NCI-H2029 (cell line): ENCODE data around the gene HID1.

Source experiments
- DNase-seq: peaks from one replicate; lab custom pipeline; 2025; lab: John Stamatoyannopoulos, UW

Gene HID1

GRCh38 chr17:74964988-74965622, 7.5 kb downstream of the HID1 start:
- no peak for DNase-seq

- no peak for DNase-seq
Observed at GRCh38 chr17:74964246-74964761, 8.3 kb downstream of the HID1 start.

DNA sequence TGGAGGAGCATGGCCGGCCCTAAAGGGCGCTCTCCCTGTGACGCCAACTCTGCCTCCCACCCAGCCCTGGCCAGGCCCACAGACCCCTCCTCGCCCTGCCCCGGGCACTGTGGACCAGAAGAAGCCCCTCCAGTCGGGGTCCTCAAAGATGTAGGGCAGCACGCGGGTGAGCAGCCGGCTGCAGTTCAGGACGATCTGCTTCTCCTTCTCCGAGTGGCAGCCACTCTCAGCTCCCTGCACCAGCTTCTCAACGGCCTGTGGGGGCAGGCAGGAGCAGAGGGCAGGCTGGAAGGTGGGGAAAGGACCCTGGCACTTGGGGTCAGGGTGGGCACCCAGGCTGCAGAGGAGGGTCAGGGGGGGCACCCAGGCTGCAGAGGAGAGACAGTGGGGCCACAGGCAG, 8.9 kb downstream of the HID1 start:
- no peak for DNase-seq

- no peak for DNase-seq
Observed at GRCh38 chr17:74962622-74963394, 9.8 kb downstream of the HID1 start.

- peak; percentile 75 for DNase-seq
Observed at GRCh38 chr17:74961657-74962350, 10.8 kb downstream of the HID1 start.

DNA sequence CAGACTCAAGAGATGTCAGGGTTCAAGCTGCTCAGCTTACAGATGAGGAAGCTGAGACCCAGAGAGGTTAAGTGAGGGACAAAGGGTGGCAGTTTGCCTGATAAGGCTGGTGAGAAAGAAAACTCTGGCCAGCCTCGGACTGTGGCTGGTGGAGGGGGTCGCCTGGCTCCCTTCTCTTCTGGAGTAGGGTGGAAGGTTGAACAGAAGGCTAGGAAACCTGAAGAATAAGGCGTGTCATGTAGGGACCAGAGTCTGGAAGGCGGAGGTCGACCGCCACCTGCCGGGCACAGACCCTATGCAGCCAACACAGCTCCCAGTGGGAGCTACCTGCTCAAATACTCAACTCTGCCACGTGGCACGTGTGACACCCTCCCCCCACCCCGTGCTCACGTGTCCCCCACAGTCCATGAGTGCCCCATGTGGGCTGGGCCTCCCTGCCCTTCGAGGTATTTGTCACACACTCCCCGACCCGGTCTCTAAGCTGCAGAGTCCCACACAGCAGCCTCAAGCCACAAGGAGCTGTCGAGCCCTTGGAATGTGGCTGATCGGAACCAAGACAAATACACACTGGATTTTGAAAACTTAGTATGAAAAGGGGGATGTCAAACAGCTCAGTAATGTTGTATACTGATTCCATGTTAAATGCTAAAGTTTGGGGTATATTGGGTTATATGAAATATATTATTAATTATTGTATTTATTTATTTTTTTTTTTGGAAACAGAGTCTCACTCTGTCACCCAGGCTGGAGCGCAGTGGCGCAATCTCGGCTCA, 11.8 kb downstream of the HID1 start:
- DNase-seq, result no peak

GRCh38 chr17:74959826-74960515, 12.6 kb downstream of the HID1 start:
- DNase-seq, result no peak

GRCh38 chr17:74957935-74958740, 14.4 kb downstream of the HID1 start:
- peak; percentile 5 for DNase-seq

GRCh38 chr17:74956093-74956492, 16.5 kb downstream of the HID1 start:
- DNase-seq, result no peak

DNA sequence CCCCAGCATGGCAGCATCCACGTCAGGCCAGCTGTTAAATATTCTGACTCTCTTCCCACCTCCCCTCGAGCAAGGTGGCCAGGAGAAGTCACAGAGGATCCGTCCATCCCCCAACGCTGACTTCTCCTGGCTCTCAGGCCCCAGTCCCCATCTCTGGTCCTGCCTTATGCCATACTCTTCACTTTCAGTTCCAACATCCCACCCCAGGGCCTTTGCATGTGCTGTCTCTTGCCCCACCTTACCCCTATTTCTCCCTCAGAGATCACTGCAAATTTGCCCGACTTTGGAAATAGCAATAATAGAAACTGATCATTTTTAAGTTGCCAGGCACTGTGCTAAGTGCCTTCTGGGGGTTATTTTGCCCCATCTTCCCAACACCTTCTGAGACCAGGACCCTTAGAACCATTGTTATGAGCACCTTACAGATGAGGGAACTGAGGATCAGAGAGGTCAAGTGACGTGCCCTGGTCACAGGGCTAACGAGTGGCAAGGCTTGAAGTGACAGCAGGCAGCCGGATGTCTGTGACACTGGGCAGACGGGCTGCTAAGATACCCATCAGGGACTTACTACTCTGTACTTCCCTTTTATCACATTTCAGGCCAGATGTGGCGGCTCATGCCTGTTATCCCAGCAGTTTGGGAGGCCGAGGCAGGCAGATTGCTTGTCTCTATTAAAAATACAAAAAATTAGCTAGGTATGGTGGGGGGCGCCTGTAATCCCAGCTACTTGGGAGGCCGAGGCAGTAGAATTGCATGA, 17.7 kb downstream of the HID1 start:
- no peak for DNase-seq

GRCh38 chr17:74954115-74954514, 18.4 kb downstream of the HID1 start:
- no peak for DNase-seq

DNA sequence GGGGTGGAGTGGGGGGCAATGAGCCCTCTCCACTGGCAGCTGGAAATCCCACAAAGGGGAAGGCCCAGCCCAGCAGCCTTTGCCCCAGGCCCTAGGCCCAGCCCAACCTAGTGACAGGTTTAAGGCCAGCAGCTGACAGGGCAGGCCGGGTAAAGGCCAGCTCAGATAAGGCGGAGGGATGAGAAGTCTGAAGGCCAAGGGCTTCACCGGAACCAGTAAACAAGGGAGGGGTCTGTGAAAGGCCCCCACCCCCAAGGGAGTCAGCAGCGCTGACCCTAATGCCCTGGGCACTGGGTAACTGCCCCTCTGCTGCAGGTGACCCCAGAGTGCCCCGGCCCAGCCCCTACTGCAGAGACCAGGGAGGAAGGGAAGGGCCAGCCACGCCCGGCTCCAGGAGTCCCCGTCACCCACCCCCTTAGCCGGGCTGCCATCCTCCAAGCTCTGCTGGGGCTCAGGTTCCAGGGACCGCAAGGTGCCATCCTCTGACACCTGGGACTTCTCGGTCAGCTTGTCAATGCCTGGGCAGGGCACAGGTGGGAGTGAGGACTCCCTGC, 19.3 kb downstream of the HID1 start:
- DNase-seq, result no peak

DNA sequence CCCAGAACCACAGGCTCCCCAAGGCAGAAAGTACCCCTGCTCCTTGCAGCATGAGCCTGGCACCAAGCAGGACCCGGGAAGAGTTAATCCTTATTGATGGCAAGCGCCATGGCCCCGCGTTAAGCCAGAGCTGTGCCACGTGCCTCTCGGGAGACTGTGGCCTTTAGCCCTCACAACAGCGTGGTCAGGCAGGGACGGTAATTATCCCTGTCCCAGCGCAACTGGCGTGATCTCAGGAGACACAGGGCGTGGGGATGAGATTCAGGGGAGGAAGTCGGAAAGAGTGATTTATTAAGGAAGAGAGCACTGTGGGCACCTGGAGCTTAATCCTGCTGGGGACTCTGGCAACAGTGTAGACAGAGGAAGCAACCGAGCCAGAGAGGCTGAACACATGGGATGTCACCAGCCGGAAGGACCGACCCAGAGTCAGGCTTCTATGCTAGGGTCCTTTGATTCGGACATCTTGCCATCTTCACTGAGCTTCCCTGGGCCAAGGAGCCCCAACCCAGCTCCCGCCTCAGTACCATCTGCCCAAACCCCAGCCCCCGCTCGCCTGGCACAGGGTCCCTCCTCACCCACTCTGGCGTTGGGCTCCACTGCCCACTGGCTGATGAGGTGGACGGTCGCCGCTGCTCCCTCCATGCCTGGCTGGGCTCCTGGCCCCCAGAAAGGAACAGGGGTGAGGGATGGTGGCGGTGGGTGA, 20.0 kb downstream of the HID1 start:
- DNase-seq, result no peak

GRCh38 chr17:74951680-74952421, 20.7 kb downstream of the HID1 start:
- DNase-seq, result no peak

- no peak for DNase-seq
Observed at GRCh38 chr17:74951065-74951464, 21.5 kb downstream of the HID1 start.

DNA sequence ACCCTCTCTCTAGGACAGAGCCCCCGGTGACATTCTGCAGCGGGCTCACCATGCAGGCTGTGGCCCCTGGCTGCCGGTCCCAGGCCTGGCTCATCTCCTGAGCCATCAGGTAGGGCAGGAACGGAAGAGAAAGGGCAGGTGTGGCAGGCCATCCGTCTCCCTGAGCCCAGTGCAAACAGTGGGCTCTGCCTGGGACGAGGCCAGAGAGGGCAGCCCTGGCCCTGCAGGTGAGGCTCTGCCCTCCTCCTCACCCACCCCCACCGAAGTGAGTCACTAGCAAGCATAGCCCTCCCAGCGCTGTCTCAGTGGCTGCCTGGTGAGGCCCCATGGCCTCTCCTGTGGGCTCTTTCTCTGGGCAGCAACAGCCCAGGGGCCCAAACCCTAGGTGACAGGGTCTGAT, 22.4 kb downstream of the HID1 start:
- DNase-seq, result peak; percentile 20

DNA sequence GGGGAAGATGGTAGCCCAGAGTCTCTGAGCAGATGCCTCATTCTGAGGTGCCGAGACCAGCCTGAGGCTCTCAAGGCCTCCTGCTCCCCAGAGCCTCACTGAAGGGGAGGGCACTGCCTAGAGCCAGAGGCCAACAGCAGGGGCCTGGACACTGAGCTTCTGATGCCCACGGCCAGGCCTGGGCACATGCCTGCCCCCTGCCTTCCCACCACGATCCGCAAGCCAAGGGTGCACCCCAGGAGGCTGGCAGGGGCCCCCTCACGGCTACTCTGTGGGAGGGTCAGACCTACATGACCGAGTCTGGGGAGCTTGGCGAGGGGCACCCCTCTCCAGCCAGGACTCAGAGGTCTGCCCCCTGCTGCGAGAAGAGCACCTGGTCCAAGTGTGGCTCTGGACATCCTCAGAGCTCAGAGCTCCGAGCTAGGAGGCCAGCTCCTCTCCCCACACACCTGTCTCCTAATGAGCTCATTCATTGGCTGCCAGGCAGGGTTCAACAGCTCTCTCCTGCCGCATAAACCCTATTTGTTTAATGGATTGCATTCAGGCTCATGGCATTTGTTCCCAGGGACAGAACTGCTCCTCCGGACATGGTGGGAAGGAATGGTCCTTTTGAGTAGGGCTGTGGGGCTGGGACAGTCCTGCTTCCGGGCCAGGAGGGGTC, 23.0 kb downstream of the HID1 start:
- DNase-seq, result peak; percentile 24
